GM19239 (cell line): ENCODE measurements around the gene MAD1L1.
A peak's percentile ranks its signal among the peaks of the same experiment; 100 is the strongest.

Source experiments
- DNase-seq: peaks from one replicate; pipeline ENCODE4 v3.0.0; 2011; ENCODE audit warnings: low spot score; ENCODE audit not compliant: insufficient read length
- FAIRE-seq: peaks from 2 replicates; lab custom pipeline; 2011; peaks lifted over from hg19 to GRCh38; lab: Jason Lieb, UNC

The MAD1L1 gene

GRCh38 chr7:2259480-2259879 lies 26.7 kb upstream of the MAD1L1 start:
- DNase-seq (no peak), FAIRE-seq (peak; percentile 28)

DNA sequence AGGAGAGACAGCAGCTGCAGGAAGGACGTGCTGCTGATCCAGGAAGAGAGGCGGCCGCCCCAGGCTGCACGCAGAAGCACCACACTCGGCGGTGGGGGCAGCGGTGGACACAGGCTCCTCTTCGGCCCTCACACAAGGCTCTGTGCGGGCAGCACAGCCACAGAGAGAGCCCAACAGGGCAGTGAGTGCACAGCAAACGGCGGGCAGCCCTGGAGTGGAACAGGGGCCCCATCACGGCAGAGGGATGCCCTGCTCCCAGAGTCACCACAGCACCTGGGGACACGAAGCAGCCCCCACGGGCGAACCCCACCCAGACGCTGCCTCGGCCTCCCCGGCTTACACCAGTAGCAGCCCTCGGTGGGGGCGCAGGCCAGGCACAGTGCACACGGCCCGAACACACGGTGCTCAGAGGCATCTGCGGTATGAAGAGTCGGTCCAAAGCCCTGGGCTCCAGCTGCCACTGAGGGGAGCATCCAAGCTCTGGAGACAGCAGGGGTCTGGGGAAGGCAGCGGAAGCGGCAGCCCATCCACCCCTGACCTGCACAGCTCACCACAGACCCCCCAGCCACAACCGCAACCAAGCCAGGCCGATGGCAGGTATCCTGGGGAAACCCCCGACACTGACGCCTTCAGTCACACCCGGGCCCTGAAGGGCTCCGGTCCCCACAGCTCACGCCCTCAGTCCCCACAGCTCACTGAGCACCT lies 26.1 kb upstream of the MAD1L1 start:
- FAIRE-seq (peak; percentile 93), DNase-seq (peak; percentile 85)

- DNase-seq (no peak), FAIRE-seq (no peak)
These were observed 24.9 kb upstream of the MAD1L1 start for GRCh38 chr7:2257651-2258050.

DNA sequence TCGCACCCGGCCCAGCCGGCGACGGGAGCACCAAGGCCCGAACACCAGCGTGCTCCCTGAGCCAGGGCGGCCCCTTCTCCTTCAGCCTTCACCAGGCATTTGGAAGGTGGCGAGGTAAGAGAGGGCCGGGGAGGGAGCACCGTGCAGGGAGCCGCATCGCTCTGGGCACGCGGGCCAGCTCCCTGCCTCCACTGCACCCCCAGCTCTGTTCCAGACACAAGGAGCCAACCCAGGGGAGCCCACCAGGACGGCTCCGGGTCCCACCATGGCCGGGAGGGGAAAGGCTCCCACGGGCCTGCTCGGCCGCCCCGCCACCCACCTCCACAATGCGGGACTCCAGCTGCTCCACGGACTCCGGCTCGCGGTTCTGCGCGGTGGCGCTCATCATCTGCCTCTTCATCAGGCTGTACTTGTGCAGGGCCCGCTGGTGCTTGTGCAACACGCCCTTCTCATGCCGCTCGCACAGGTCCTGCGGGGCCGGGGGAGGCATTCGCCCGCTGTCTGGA lies 24.4 kb upstream of the MAD1L1 start:
- DNase-seq (no peak), FAIRE-seq (no peak)

GRCh38 chr7:2256306-2257045 lies 23.7 kb upstream of the MAD1L1 start:
- FAIRE-seq = no peak

GRCh38 chr7:2255145-2256139 lies 22.7 kb upstream of the MAD1L1 start:
- FAIRE-seq = no peak

More at GRCh38 chr7:2256306-2257045, 23.7 kb upstream of the MAD1L1 start:
- DNase-seq = no peak

GRCh38 chr7:2254429-2255144 lies 21.8 kb upstream of the MAD1L1 start:
- DNase-seq (no peak), FAIRE-seq (no peak)

More at GRCh38 chr7:2255145-2256139, 22.7 kb upstream of the MAD1L1 start:
- no peak for DNase-seq

DNA sequence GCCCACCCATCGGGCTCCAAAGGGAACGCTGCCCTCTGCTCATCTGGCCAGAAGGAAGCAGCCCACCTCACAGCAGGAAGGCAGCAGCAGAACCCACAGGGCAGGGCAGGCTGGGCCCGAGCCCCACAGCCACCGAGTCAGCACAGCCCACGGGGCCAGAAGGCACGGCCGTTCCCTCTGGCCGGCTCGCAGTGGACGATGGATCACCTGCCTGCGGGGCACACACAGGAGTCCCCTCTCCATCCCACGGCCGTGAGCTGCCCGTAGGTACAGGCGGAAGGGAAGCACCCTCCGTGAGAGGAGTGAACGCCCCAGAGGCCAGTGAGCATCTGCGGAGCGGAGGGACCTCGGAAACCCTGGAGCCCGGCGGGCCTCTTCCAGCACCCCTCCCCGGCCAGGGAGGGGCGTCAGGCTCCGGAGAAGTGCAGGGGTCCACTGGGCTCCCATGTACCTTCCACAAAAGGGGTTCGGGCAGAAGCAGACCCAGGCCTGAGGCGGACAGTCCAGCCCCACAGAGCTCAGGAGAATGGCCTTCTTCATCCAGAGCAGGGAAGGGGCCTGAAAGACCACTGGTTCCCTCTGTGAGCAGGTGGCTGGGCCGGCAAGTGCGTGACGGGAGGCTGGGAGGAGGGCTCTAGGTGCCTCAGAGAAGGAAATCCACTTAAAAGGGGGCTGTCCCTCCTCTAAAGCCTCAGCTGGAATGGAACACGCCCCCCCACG lies 20.9 kb upstream of the MAD1L1 start:
- FAIRE-seq (no peak), DNase-seq (no peak)

- FAIRE-seq (no peak), DNase-seq (no peak)
These were observed 20.3 kb upstream of the MAD1L1 start for GRCh38 chr7:2253021-2253420.

DNA sequence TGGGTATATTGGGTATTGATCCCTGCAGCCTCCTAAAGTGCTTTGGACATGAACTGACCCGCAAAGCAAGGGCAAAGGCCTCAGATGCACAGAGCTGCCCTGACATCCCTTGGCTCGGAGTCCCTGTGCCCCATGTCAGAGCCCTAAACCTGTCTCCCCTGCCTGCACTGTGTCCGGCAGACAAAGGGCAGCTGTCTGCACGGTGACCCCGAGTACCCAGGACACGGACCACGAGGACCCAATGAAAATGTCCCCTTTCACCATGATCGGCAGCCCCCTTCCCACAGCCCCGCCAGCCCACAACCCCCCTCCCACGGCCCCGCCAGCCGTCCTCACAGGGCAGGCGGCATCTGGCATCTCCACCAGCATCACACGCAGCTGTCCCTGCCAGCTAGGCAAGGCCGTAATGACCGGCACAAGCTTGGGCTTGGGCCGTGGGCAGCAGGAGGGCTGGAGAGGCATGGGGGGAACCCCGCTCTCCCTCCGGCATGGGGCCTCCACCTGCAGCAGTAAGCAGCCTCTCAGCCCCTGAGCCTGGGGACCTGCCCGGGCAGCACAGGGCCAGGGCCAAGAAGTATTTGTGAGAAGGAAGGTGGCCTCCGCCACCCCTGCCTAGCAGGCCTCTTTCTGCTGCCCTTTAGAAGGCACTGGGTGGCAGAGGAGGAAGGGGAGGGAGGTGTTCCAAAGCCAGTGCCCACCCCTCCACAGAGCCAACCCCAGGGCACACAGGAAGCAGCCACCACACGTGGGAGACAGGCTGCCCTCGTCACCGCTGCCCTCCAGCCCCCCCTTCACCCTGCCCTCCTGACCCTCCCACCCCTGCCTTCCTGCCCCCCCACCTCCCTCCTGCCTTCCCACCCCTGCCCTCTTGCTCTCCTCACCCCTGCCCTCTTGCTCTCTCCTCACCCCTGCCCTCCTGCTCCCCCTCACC lies 19.4 kb upstream of the MAD1L1 start:
- DNase-seq (no peak), FAIRE-seq (no peak)

- DNase-seq = no peak
- no peak for FAIRE-seq
These were observed 18.6 kb upstream of the MAD1L1 start for GRCh38 chr7:2251381-2251780.

GRCh38 chr7:2249744-2250323 lies 17.1 kb upstream of the MAD1L1 start:
- FAIRE-seq = no peak
- no peak for DNase-seq

DNA sequence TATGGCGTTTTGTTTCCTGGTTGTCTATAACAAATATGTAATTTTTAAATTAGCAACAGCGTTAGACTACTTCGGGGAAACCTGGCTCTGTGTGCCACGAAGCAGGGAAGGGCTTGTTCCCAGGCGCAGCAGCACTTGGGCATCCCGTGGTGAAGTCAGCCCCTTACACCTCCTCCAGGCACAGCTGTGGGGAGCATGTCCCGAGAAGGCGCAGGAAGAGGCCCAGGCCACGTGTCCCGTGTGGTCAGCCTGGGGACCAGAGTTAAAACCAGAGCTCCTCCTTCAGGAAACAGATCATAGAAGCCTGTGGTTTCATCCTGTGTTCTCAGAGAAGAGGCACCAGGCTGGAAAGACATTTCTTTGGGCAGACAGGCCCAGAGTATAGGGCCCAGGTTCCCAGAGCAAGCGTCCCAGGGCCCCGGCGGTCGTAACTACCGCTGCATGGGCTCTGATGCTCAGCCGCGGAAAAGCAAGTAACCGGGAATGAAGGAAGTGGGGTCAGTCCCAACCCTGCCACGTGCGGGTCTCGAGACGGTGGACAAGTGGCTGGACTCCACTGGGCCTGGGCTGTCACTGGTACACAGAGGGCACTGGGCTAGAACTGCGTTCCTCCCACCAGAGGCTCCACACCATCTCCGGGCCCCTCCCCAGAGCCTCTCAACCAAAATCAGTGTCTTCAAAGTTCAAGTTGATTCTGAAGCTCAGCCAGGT lies 16.4 kb upstream of the MAD1L1 start:
- peak; percentile 93 for FAIRE-seq
- peak; percentile 65 for DNase-seq

DNA sequence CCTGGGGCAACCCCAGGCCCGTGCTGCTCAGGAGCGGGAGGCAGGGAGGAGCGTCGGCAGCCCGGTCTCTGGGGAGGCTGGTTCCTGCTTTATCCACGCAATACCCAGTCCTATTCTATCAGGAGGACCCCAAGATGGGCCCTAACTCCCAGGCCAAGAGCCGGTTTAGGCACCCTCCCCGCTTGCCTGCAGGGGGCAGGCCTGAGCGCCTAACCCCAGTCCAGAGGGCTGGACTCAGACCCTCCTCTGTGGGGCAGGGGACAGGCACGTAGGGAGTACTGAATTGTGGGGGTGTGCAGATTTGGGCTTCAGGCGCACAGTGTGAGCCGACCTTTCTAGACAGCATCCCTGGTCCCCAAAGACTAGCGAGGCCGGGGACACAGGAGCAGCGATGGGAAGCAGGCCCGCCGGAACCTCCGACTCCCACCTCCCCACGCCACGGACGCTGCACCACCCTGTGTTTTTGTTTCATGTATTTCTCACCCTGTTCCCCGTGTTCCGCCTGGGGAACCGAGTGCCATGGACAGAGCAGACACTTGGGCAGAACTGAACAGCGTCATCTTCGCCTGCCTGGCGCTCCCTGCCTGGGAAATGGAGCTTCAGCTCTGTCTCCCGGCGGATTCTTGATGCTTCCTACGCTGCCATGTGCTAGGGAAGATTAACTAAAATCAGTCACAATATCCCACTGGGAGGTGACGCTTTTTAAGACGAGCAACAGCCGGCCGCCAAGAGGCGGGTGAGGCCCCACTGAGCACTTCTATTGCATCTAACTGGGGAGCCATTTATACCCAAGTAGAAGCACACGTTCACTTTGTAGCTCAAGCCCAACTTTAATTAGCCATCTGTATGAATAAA lies 14.6 kb upstream of the MAD1L1 start:
- DNase-seq = no peak
- no peak for FAIRE-seq

- FAIRE-seq = no peak
- DNase-seq = no peak
These were observed 13.3 kb upstream of the MAD1L1 start for GRCh38 chr7:2245883-2246675.
